Spleen (tissue), 11 donors: ENCODE measurements around the gene TBX5. TPM values are rescaled to one million over a fixed set of nuclear protein-coding genes. Genes with fewer than 3 reads are reported as not detected.

Experiments
- DNase-seq: peaks from one replicate; pipeline ENCODE4 v3.0.0-alpha.2; 2020
- H3K27ac ChIP-seq, 8 donors: fragments of 200-600 bp; sonication (generic) in 7 of 8; 1 replicate in 4 of 8; 2 replicates in 4 of 8; pipeline versions ENCODE4 v1.5.0 to v1.8.0; 2016 to 2021; ENCODE audit warnings: inconsistent platforms in 4 of 8, mild to moderate bottlenecking in 4 of 8, moderate library complexity in 1 of 8
- H3K27me3 ChIP-seq, 7 donors: fragments of 200-600 bp; sonication (generic) in 6 of 7; replicated peaks in 1 of 7; 1 replicate in 4 of 7; 2 replicates in 3 of 7; pipeline versions ENCODE4 v1.5.0 to v1.8.0; 2016 to 2021; ENCODE audit warnings: inconsistent platforms in 3 of 7, mild to moderate bottlenecking in 1 of 7
- H3K36me3 ChIP-seq, 6 donors: fragments of 200-600 bp; sonication (generic) in 5 of 6; 1 replicate in 4 of 6; 2 replicates in 2 of 6; pipeline versions ENCODE4 v1.5.0 to v1.8.0; 2016 to 2021; ENCODE audit warnings: inconsistent platforms in 2 of 6
- H3K4me1 ChIP-seq, 6 donors: fragments of 200-600 bp; sonication (generic) in 5 of 6; 1 replicate in 3 of 6; 2 replicates in 3 of 6; pipeline versions ENCODE4 v1.5.0 to v1.8.0; 2016 to 2021; ENCODE audit warnings: inconsistent platforms in 3 of 6
- H3K4me3 ChIP-seq, 8 donors: fragments of 200-600 bp; sonication (generic) in 7 of 8; 1 replicate in 4 of 8; 2 replicates in 4 of 8; pipeline versions ENCODE4 v1.5.0 to v1.8.0; 2016 to 2021; ENCODE audit warnings: inconsistent platforms in 4 of 8, mild to moderate bottlenecking in 4 of 8, moderate library complexity in 2 of 8
- H3K9me3 ChIP-seq, 8 donors: fragments of 200-600 bp; sonication (generic) in 7 of 8; 1 replicate in 4 of 8; 2 replicates in 4 of 8; pipeline versions ENCODE4 v1.5.0 to v1.8.0; 2016 to 2021; ENCODE audit warnings: inconsistent platforms in 4 of 8
- CTCF ChIP-seq, 11 experiments: fragments of 200-600 bp in 7 of 11; fragments of 450-650 bp in 4 of 11; sonication (generic) in 4 of 11; IDR thresholded peaks in 8 of 11; conservative IDR thresholded peaks in 3 of 11; 1 replicate in 7 of 11; 2 replicates in 4 of 11; pipeline versions ENCODE4 v1.4.0 to v1.8.0; 2016 to 2021; ENCODE audit warnings: antibody characterized with exemption in 11 of 11, inconsistent platforms in 4 of 11, mild to moderate bottlenecking in 1 of 11
- POLR2A ChIP-seq, 3 donors: fragments of 450-650 bp; IDR thresholded peaks; one replicate each; pipeline ENCODE4 v1.5.1; 2017; ENCODE audit warnings: antibody characterized with exemption in 3 of 3, mild to moderate bottlenecking in 1 of 3
- POLR2AphosphoS5 ChIP-seq, 3 donors: sonication (generic); formaldehyde crosslinking; IDR thresholded peaks; one replicate each; pipeline ENCODE4 v1.5.1; 2017; ENCODE audit warnings: antibody characterized with exemption in 3 of 3
- WGBS, 5 donors: extraction: QIAGEN DNeasy Blood & Tissue Kit in 3 of 5; methylation state at CpG; one replicate each; pipeline versions ENCODE4 v1.1.5 to v1.1.7; 2013 to 2018; 5-methylcytosine and 5-hydroxymethylcytosine counted together
- intact Hi-C: fragments of 100-400 bp; cut with DNase I; formaldehyde crosslinking; loops from one replicate; pipeline ENCODE4 v1.15.0; 2023; ENCODE audit warnings: low total_unique reads
- polyA plus RNA-seq, 3 donors: library from polyadenylated mRNA; stranded (reverse); fragments of 200-250 nt; gene quantifications; one replicate each; pipeline ENCODE4 v1.2.1, GENCODE V29; 2013
- total RNA-seq, 7 donors: library from RNA; depleted of rRNA in 3 of 7; stranded (reverse); fragments of >200 nt in 3 of 7; fragmentation: NEBNext Ultra II Directional in 4 of 7; extraction: Animal tissue kit (Norgen Biotek cat#: 25700) in 4 of 7; gene quantifications; one replicate each; pipeline versions ENCODE4 v1.1.0 to v1.2.1, GENCODE V29; 2016 to 2021
- donor health status: healthy with polysubstance abuse.
- donor health status: DM: no; HTN: no; CAD: no; lungs with moderate emphysema.
- donor health status: DM: no; HTN: no; CAD: no.
- donor health status: Bipolar disorder and iron deficiency.
- donor health status: healthy.
- donor health status: DM: no; HTN: no; CAD: no.
- donor health status: DM: yes; HTN: yes; CAD: no.

Gene TBX5
- total and polyA plus RNA-seq, 10 donors = not detected

DNA sequence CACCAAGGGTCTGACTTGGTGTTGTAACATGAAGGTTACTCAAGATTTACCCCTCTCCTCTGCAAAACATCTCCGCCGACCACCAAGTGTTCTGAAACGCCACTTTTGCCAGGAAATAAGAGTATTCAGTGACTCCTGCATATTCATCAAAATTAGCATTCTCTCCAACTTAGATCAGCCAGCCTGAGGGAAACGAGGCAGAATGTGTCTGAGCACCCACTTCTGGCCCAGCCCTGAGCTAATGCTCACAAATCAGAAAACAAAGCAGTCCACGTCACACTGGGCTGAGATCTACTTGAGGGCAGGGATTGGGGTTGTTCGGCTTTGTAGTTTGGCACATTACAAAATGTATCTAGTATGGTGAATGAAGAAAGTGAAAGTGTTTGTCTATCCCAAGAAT is 64.3 kb downstream of the TBX5 start:
- intact Hi-C loops = no loop called here
- no peak for DNase-seq
- Histone ChIP-seq H3K27me3 (peaks cover 0 to 11% (median 0%) of the 10 kb centered on the region in 7 donors), H3K4me1 (no peaks in the 10 kb centered on the region), H3K27ac (no peak overlapping the region), H3K4me3 (no peak overlapping the region), H3K9me3 (peaks cover 0 to 8% (median 0%) of the 10 kb centered on the region in 8 donors), H3K36me3 (no peaks in the 10 kb centered on the region)
- TF ChIP-seq CTCF (IDR thresholded peaks at IDR 0.05 in 8 of 11, conservative IDR thresholded peaks at IDR 0.05 in 3 of 11) (no peak), POLR2A (IDR thresholded peaks at IDR 0.05) (no peak), POLR2AphosphoS5 (IDR thresholded peaks at IDR 0.05) (no peak)
- 71 to 82% (median 74%) methylated on average over 6 of the region's 6 CpGs for WGBS, 5 donors

- Histone ChIP-seq H3K27me3 (peaks cover 0 to 15% (median 0%) of the 10 kb centered on the region in 7 donors), H3K4me3 (no peak overlapping the region), H3K4me1 (no peaks in the 10 kb centered on the region), H3K9me3 (peaks cover 0 to 8% (median 0%) of the 10 kb centered on the region in 8 donors), H3K27ac (no peak overlapping the region), H3K36me3 (no peaks in the 10 kb centered on the region)
- DNase-seq = no peak
- 67 to 77% (median 75%) methylated on average over 3 of the region's 3 CpGs for WGBS, 5 donors
- intact Hi-C loops = no loop called here
- TF ChIP-seq CTCF (IDR thresholded peaks at IDR 0.05 in 8 of 11, conservative IDR thresholded peaks at IDR 0.05 in 3 of 11) (no peak), POLR2A (IDR thresholded peaks at IDR 0.05) (no peak), POLR2AphosphoS5 (IDR thresholded peaks at IDR 0.05) (no peak)
Measured at GRCh38 chr12:114340231-114340630, 65.7 kb downstream of the TBX5 start.

GRCh38 chr12:114339626-114340025 is 66.3 kb downstream of the TBX5 start:
- no peak for TF ChIP-seq POLR2AphosphoS5 (IDR thresholded peaks at IDR 0.05)
- no peak for TF ChIP-seq POLR2A (IDR thresholded peaks at IDR 0.05)
- intact Hi-C loops = no loop called here
- no peaks in the 10 kb centered on the region for H3K36me3 ChIP-seq
- H3K27ac ChIP-seq = no peak overlapping the region
- H3K4me3 ChIP-seq = no peak overlapping the region
- H3K27me3 ChIP-seq = peaks cover 0 to 15% (median 0%) of the 10 kb centered on the region in 7 donors
- peaks cover 0 to 8% (median 0%) of the 10 kb centered on the region in 8 donors for H3K9me3 ChIP-seq
- no peaks in the 10 kb centered on the region for H3K4me1 ChIP-seq
- no peak for DNase-seq
- WGBS, 5 donors = 55 to 65% (median 59%) methylated on average over 2 of the region's 2 CpGs

DNA sequence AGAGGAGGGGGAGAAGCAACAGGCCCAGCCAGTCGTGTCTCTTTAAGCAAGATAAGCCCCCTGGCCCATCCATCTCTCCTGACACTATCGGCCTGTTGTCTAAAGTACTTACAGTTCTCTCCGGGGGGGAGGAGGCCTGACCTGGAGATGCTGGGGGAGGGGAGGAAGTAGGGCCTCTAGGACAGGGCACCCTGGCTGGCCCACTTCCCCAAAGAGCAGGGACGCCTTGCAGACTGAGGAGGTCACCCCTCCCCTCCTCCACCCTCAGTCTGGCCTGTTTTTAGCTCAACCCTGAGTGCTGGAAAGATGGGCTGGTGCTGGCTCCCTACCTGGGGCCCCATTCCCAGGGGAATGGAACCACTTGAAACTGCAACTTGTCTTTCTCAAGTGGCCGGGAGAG is 70.3 kb downstream of the TBX5 start:
- TF ChIP-seq POLR2A (IDR thresholded peaks at IDR 0.05) = no peak
- no peak for TF ChIP-seq CTCF (IDR thresholded peaks at IDR 0.05 in 8 of 11, conservative IDR thresholded peaks at IDR 0.05 in 3 of 11)
- TF ChIP-seq POLR2AphosphoS5 (IDR thresholded peaks at IDR 0.05) = no peak
- Histone ChIP-seq H3K4me1 (no peaks in the 10 kb centered on the region), H3K9me3 (peaks cover 0 to 14% (median 0%) of the 10 kb centered on the region in 8 donors), H3K36me3 (no peaks in the 10 kb centered on the region), H3K27me3 (peaks cover 0 to 15% (median 0%) of the 10 kb centered on the region in 7 donors), H3K4me3 (no peak overlapping the region), H3K27ac (no peak overlapping the region)
- DNase-seq = no peak
- 7 to 12% (median 11%) methylated on average over 5 of the region's 5 CpGs for WGBS, 5 donors
- intact Hi-C loops = no loop called here

- WGBS, 5 donors = 74 to 90% (median 79%) methylated on average over 5 of the region's 5 CpGs
- H3K27me3 ChIP-seq = peaks cover 0 to 15% (median 0%) of the 10 kb centered on the region in 7 donors
- TF ChIP-seq POLR2A (IDR thresholded peaks at IDR 0.05) (no peak), CTCF (IDR thresholded peaks at IDR 0.05 in 8 of 11, conservative IDR thresholded peaks at IDR 0.05 in 3 of 11) (no peak), POLR2AphosphoS5 (IDR thresholded peaks at IDR 0.05) (no peak)
Measured at GRCh38 chr12:114334395-114334794, 71.5 kb downstream of the TBX5 start.

More at GRCh38 chr12:114334395-114334794, 71.5 kb downstream of the TBX5 start:
- intact Hi-C loops = no loop called here
- Histone ChIP-seq H3K4me1 (no peaks in the 10 kb centered on the region), H3K36me3 (no peaks in the 10 kb centered on the region), H3K27ac (no peak overlapping the region), H3K9me3 (peaks cover 0 to 17% (median 0%) of the 10 kb centered on the region in 8 donors), H3K4me3 (no peak overlapping the region)
- no peak for DNase-seq
